ENCODE data around the gene GNRH2. TPM values are rescaled to one million over a fixed set of nuclear protein-coding genes. Genes with fewer than 3 reads are reported as not detected.

Gene GNRH2
- total RNA-seq, 2 experiments from 2014 or later = not detected

DNA sequence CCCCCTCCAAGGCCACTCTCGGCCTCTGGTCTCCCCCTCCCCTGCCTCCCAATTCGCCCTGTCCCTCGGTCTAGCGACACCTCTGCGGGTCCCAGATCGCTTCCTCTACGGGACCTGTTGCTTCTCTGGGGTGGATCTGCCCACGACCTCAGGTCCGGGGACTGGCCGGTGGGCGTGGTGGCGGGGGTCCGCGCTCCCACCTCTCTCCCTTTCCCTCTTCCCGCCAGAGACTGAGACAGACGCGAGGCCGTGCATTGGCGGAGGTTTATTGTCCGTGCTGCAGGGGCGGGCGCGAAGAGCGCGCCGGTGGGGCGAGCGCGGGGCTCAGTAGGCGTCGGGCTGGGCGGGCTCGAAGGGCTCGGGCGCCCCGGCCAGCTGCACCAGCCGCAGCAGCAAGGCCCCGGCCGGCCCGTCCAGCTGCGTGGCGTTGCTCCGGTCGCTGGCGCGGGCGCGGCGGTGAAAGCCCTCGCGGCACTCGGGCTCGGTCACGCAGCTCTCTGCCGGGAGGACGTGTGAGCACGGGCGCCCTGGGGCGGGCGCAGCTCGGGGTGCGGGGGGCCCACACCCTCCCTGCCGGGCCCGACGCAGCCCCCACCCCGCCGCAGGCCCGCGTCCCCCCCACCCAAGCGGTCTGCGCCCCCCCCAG, 39.0 kb downstream of the GNRH2 start:
- H3K27me3 Mint-ChIP-seq (ENCODE audit: low read depth) = peaks cover 30% of the 10 kb centered on the region

DNA sequence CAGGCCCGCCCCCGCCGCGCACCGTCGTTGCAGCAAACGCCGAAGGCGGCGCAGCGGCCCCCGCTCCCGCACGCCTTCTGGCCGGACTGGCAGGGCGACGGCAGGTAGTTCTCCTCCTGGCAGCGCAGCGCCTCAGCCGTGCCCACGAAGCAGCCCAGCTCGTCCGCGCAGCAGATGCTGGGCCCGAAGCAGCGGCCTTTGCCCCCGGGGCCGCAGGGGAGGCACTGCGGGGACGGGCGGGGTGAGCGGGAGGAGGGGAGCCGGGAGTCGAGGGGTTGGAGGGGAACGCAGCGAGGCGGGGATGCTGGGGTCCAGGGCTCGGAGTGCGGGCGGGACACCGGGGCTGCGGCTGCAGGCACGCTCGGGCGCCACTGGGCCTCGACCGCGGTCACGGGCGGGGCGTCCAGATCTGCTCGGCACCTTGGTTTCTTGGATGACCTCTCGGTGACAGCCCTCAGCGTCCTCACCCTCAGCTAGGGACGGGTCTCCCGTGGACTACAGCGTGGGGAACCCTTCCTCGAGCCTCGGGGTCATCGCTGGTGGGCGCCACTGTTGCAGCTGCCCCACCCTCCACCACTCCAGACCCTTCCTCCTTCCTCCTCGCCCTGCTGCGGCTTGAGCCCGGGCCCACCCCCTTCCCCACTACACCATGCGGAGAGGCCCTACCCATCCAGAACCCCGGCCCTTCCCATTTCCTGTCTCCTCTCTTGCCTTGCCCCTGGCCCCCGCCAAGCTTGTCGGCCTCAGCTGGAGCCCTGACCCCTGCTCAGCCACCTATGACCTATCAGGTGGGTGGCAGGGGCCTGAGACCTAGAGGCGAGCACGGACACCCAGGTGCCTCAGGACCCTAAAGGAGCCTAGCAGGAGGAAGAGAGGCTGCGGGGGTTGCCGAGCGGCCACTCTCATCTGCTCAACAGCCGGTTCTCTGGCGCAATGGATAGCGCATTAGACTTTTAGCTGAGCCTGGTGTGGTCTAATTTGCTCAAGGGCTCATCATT, 39.8 kb downstream of the GNRH2 start:
- Mint-ChIP-seq H3K27me3 (ENCODE audit: low read depth) (peaks cover 30% of the 10 kb centered on the region), H3K27ac (no peak overlapping the region), H3K36me3 (ENCODE audit: low read depth) (no peaks in the 10 kb centered on the region), H3K4me3 (peak overlapping the region; percentile 44), H3K4me1 (ENCODE audit: low read depth) (peaks cover 7% of the 10 kb centered on the region), H3K9me3 (no peaks in the 10 kb centered on the region)
- CTCF ChIA-PET = interaction anchor here (0.7 to 1.0 kb wide), 2 partner anchors 30 to 243 kb away, joined by 3 to 4 read pairs; no protein-coding TSS in a partner anchor
- DNase-seq = no peak
- intact Hi-C loops (cut with micrococcal nuclease) = no loop called here

More for the DNA sequence above, 39.0 kb downstream of the GNRH2 start:
- Mint-ChIP-seq H3K4me3 (peak overlapping the region; percentile 49), H3K36me3 (ENCODE audit: low read depth) (no peaks in the 10 kb centered on the region), H3K9me3 (no peaks in the 10 kb centered on the region), H3K4me1 (ENCODE audit: low read depth) (peaks cover 13% of the 10 kb centered on the region), H3K27ac (no peak overlapping the region)
- no peak for DNase-seq
- intact Hi-C loops (cut with micrococcal nuclease) = no loop called here
- CTCF ChIA-PET = no interaction called here

DNA sequence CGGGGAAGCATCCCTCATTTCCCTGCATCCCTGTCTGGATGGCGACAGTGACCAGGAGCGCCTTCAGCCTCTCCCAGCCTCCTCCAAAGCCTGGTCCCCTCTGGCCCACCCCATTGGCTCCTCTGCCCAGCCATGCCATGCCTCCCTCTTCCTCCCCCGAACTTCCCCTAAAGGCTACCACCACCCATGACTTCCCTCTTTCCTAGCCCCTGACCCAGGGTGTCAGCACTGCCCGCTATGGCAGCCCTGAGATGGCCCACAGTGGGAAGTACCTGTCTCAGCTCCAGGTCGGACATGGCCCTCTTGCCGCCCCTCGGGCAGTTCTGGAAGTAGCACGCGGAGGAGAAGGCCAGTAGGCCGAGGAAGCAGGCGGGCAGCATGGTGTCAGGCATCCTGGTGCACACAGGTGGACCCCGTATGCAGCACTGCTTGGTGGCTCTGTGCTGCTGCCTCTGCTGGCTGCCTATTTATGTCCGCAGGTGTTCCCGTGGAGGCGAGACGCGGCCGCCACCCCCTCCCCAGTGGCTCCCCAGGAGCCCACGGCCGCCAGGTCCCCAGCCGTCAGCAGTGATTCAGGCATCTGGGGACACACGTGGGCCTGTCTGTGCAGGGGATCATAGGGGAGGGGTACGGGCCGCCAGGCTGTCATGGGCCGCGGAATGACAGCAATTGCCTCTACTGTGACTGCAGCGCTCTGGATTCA, 41.0 kb downstream of the GNRH2 start, which contains the start of gene AVP:
Gene AVP (minus strand): TSS at position 442 of the 703 bp plus-strand sequence. CDS start 50 bp downstream, at position 392.
- Mint-ChIP-seq H3K9me3 (no peaks in the 10 kb centered on the region), H3K4me1 (ENCODE audit: low read depth) (peaks cover 7% of the 10 kb centered on the region), H3K36me3 (ENCODE audit: low read depth) (no peaks in the 10 kb centered on the region), H3K27me3 (ENCODE audit: low read depth) (peaks cover 30% of the 10 kb centered on the region), H3K4me3 (peak within 1 kb of the TSS; percentile 44), H3K27ac (no peak within 1 kb of the TSS)
- DNase-seq = no peak
- CTCF ChIA-PET = no interaction called here
- intact Hi-C loops (cut with micrococcal nuclease) = no loop called here

DNA sequence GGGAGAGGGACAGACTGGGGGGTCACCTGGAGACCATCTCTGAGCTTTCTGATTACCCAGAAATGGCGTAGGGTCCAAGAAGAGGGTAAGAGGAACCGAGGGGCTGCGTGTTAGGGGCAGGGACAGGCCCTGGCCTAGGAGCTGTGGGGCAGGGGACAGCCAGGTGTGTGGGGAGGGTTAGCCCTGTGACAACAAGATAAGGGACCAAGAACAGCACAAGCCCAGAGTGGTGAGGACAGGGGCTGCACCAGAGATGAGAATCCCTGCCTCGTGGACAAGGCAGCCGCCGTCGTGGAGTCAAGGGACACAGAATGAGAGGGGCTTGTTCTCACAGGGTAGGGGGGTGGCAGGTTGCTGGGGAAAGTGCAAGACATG, 41.6 kb downstream of the GNRH2 start:
- H3K4me3 Mint-ChIP-seq = no peak overlapping the region
- CTCF ChIA-PET = no interaction called here
- intact Hi-C loops (cut with micrococcal nuclease) = no loop called here
- DNase-seq = no peak
- no peaks in the 10 kb centered on the region for H3K9me3 Mint-ChIP-seq
- no peak overlapping the region for H3K27ac Mint-ChIP-seq
- H3K27me3 Mint-ChIP-seq (ENCODE audit: low read depth) = peaks cover 29% of the 10 kb centered on the region
- peaks cover 7% of the 10 kb centered on the region for H3K4me1 Mint-ChIP-seq (ENCODE audit: low read depth)
- no peaks in the 10 kb centered on the region for H3K36me3 Mint-ChIP-seq (ENCODE audit: low read depth)

DNA sequence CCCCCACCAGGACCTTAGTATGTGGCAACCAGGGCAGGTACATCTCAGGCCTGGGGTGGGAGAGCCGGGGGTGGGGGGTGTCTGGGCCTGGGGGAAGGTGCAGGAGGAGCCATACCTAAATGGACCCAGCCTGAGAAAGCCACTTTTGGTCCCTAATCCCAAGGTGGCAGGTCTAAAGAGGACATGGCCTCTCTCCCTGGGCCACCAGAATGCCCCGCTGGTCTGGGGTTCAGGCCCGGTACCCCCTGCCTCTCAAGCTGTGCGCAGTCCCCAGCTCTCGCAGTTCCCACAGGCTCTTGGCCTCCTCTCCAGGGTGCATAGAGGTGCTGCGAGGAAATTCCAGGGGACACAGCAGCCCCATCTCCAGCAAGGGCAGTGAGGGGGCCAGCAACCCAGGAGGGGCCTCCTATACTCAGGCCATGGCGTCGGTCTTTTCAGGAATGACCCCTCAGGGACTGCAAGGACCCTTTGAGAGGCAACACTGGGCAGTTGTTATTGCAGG, 42.2 kb downstream of the GNRH2 start:
- CTCF ChIA-PET = interaction anchor here (0.9 to 1.2 kb wide), 2 partner anchors 8 to 12 kb away, joined by 3 read pairs; no protein-coding TSS in a partner anchor
- intact Hi-C loops (cut with micrococcal nuclease) = no loop called here
- Mint-ChIP-seq H3K27ac (no peak overlapping the region), H3K27me3 (ENCODE audit: low read depth) (peaks cover 26% of the 10 kb centered on the region), H3K4me3 (no peak overlapping the region), H3K36me3 (ENCODE audit: low read depth) (no peaks in the 10 kb centered on the region), H3K4me1 (ENCODE audit: low read depth) (peaks cover 11% of the 10 kb centered on the region), H3K9me3 (no peaks in the 10 kb centered on the region)
- no peak for DNase-seq

DNA sequence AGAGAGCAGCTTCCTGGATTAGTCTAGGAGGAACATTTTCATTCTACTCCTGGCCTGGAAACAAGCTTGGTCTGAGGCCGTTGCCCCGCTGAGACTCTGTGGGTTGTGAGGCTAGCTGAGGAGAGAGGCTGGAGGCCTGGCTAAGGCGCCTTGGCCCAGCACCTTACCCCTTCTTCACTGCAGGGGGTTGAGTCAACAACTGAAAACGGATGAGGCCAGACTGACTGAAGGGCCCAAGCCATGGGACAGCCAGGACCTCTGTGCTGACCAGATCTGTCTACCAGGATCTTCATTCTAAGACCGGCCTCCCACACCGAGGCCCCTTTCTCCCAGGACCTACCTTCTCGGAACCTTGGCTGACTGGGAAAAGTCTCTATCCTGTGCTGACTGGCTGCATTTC, 44.6 kb downstream of the GNRH2 start:
- CTCF ChIA-PET = interaction anchor here (0.8 kb wide), 1 partner anchor 18 kb away, joined by 3 read pairs; no protein-coding TSS in a partner anchor
- DNase-seq = no peak
- no peaks in the 10 kb centered on the region for H3K36me3 Mint-ChIP-seq (ENCODE audit: low read depth)
- no peak overlapping the region for H3K27ac Mint-ChIP-seq
- peaks cover 19% of the 10 kb centered on the region for H3K4me1 Mint-ChIP-seq (ENCODE audit: low read depth)
- peaks cover 13% of the 10 kb centered on the region for H3K27me3 Mint-ChIP-seq (ENCODE audit: low read depth)
- no peaks in the 10 kb centered on the region for H3K9me3 Mint-ChIP-seq
- no peak overlapping the region for H3K4me3 Mint-ChIP-seq
- intact Hi-C loops (cut with micrococcal nuclease) = no loop called here

DNA sequence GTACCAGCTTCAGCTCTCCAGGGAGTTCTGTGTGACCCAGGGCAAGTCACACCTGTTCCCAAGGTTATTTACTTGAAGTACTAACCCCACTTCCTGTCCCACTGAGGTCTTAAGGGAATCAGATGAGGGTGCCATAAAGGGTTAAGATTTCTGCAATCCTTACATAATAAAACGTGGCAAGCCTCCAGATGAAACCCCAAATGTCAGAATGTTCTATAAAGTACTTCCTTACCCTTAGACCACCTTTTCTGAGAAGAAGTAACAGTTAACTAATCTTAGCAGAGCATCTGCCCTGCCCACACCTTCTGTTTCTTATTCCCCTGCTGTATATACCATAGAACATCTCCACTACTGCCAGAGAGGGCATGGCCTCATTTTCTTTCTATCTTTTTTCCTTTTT, 47.1 kb downstream of the GNRH2 start:
- DNase-seq = no peak
- intact Hi-C loops (cut with micrococcal nuclease) = no loop called here
- no peaks in the 10 kb centered on the region for H3K36me3 Mint-ChIP-seq (ENCODE audit: low read depth)
- H3K9me3 Mint-ChIP-seq = no peaks in the 10 kb centered on the region
- peaks cover 28% of the 10 kb centered on the region for H3K4me1 Mint-ChIP-seq (ENCODE audit: low read depth)
- H3K4me3 Mint-ChIP-seq = no peak overlapping the region
- no peak overlapping the region for H3K27ac Mint-ChIP-seq
- CTCF ChIA-PET = interaction anchor here (0.6 kb wide), 1 partner anchor 37 kb away, joined by 3 read pairs; no protein-coding TSS in a partner anchor
- no peaks in the 10 kb centered on the region for H3K27me3 Mint-ChIP-seq (ENCODE audit: low read depth)

DNA sequence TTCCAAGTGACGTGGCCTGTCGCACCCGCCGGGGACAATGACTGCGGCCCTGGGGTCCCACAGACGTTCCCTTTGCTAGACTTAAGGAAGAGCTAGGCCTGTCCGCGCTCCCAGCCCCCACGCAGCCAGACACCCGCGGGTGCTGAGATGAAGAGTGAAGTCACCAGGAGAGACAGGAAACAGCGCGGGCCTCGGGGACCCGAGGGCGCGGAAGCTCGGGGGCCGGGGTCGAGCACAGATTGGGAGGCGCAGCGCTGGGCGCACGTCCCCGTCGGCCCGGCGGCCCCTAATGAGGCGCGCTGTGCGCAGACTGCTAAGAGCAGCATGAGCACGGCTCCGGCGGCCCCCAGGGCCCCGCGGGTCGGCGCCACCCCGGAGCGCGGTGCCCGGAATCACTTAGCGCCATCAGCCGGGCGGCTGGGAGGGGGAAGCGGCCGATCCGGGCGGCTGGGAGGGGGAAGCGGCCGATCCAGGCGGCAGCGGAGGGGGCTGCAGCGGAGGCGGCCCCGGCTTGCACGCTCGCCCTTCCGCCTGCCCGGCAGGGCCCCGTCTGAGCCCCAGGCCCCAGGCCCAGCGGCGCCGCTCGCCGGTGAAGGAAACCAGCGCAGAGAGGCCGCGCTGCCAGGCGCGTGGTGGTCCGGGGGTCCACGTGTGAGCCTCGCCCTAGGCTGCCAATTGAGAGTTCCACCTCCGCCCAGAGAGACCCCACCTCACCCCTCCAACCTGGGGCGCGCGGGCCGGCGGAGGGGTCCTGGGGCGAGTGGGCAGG, 49.4 kb downstream of the GNRH2 start:
- peak overlapping the region; percentile 85 for H3K4me3 Mint-ChIP-seq
- CTCF ChIA-PET = interaction anchor here (0.6 to 1.6 kb wide), 6 partner anchors 9 to 111 kb away, joined by 3 to 7 read pairs (median 4); no protein-coding TSS in a partner anchor
- intact Hi-C loops (cut with micrococcal nuclease) = no loop called here
- H3K9me3 Mint-ChIP-seq = no peaks in the 10 kb centered on the region
- H3K4me1 Mint-ChIP-seq (ENCODE audit: low read depth) = peaks cover 28% of the 10 kb centered on the region
- H3K36me3 Mint-ChIP-seq (ENCODE audit: low read depth) = no peaks in the 10 kb centered on the region
- DNase-seq = peak; percentile 63
- peak overlapping the region; percentile 93 for H3K27ac Mint-ChIP-seq
- H3K27me3 Mint-ChIP-seq (ENCODE audit: low read depth) = no peaks in the 10 kb centered on the region

DNA sequence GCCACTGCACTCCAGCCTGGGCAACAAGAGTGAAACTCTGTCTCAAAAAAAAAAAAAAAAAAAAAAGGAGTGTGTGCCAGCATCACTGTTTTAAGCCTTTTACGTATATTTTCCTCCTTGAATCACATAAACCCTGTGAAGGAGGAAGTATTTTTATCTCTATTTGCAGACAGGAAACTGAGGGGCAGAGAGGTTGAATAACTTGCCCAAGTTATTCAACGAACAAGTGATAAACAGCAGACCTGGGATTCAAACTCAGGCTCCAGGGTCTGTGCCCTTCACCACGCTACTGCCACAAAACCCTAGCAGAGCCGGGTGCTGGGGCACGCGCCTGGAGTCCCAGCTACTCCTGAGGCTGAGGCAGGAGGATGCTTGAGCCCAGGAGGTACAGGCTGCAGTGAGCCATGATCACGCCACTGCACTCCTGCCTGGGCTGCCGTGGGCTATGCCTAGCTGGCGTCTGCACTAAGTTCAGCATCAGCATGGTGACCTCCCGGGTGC, 50.5 kb downstream of the GNRH2 start:
- Mint-ChIP-seq H3K4me1 (ENCODE audit: low read depth) (peaks cover 28% of the 10 kb centered on the region), H3K36me3 (ENCODE audit: low read depth) (no peaks in the 10 kb centered on the region), H3K27ac (peak overlapping the region; percentile 85), H3K9me3 (no peaks in the 10 kb centered on the region), H3K4me3 (peak overlapping the region; percentile 18), H3K27me3 (ENCODE audit: low read depth) (no peaks in the 10 kb centered on the region)
- intact Hi-C loops (cut with micrococcal nuclease) = no loop called here
- CTCF ChIA-PET = interaction anchor here (0.6 to 1.1 kb wide), 2 partner anchors 22 to 41 kb away, joined by 3 read pairs; no protein-coding TSS in a partner anchor
- peak; percentile 25 for DNase-seq

DNA sequence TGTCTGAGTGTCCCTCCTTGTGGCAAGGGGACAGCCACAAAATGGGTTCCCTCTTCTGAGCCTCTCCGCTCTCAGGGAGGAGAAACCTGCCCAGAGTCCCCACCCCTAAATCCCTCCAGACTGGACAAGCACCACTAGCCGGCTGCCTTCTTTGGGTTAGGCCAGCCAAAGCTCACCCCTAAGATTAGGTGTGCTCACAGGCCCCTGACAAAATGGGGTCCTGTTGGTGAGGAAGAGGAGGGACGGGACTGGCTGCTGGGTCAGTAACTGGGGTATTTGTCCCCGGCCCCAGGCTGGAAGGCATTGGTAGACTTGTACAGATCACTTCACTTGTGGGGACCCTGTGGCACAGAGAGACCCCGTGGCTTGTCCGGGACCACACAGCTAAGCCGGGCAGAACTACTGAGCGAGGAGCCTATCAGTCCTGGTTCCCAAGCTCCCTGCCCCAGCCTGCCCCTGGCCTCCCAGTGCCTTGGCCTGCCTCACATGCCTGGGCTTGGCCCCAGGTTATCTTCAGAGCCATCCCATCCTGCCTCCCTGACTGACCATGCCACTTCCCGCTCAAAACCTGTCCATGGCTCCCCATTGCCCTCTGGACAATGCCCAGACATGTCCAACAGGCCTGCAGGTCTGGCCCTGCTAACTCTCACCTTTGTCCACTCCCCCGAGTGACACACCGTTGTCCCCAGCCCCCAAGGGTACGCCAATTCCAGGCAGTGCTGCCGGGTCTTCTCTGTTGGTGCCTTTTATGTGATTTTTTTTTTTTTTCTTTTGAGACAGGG, 51.6 kb downstream of the GNRH2 start:
- Mint-ChIP-seq H3K9me3 (no peaks in the 10 kb centered on the region), H3K36me3 (ENCODE audit: low read depth) (no peaks in the 10 kb centered on the region), H3K27ac (peak overlapping the region; percentile 28), H3K4me1 (ENCODE audit: low read depth) (peaks cover 28% of the 10 kb centered on the region), H3K27me3 (ENCODE audit: low read depth) (no peaks in the 10 kb centered on the region), H3K4me3 (no peak overlapping the region)
- intact Hi-C loops (cut with micrococcal nuclease) = no loop called here
- CTCF ChIA-PET = interaction anchor here (0.6 to 0.7 kb wide), 2 partner anchors 9 to 23 kb away, joined by 4 read pairs; no protein-coding TSS in a partner anchor
- no peak for DNase-seq

All from activated naive CD4-positive, alpha-beta T cell treated with anti-CD3 and anti-CD28 coated beads for 36 hours (primary cell).